ENCODE measurements around the gene ZMAT5. TPM values are rescaled to one million over a fixed set of nuclear protein-coding genes. Genes with fewer than 3 reads are reported as not detected.
"Not testable (repeated sequence)": the region's sequence is repeated elsewhere in the genome, so short reads cannot be mapped to it uniquely, and the experiment has no call there.

The ZMAT5 gene
- total RNA-seq, 4 donors from 2014 or later = 13.3 to 33.8 (median 23.1) TPM

- no peak overlapping the region for H3K27ac ChIP-seq (replicated peaks in 1 of 4)
- WGBS = 79% methylated on average over 7 of the region's 7 CpGs
- H3K9me3 ChIP-seq = no peaks in the 10 kb centered on the region
- TF ChIP-seq POLR2AphosphoS5 (IDR thresholded peaks at IDR 0.05) (no peak), POLR2A (IDR thresholded peaks at IDR 0.05; ENCODE audit: low read depth) (no peak), CTCF (IDR thresholded peaks at IDR 0.05) (no peak), EP300 (IDR thresholded peaks at IDR 0.05) (no peak)
- H3K27me3 ChIP-seq = no peaks in the 10 kb centered on the region
- no peak for DNase-seq (ENCODE audit: extremely low spot score)
- H3K4me1 ChIP-seq = peaks cover 0 to 5% (median 0%) of the 10 kb centered on the region in 4 donors
- H3K36me3 ChIP-seq = peaks cover 0 to 14% (median 11%) of the 10 kb centered on the region in 4 donors
- intact Hi-C loops (cut with DNase I) = no loop called here
- no peak overlapping the region for H3K4me3 ChIP-seq
These were observed 8.7 kb downstream of the ZMAT5 start for GRCh38 chr22:29758068-29758622.

- peaks cover 0 to 5% (median 0%) of the 10 kb centered on the region in 4 donors for H3K4me1 ChIP-seq
- TF ChIP-seq POLR2A (IDR thresholded peaks at IDR 0.05; ENCODE audit: low read depth) (no peak), CTCF (IDR thresholded peaks at IDR 0.05) (no peak), POLR2AphosphoS5 (IDR thresholded peaks at IDR 0.05) (no peak), EP300 (IDR thresholded peaks at IDR 0.05) (no peak)
- no peak overlapping the region for H3K27ac ChIP-seq (replicated peaks in 1 of 4)
- H3K4me3 ChIP-seq = no peak overlapping the region
- H3K27me3 ChIP-seq = no peaks in the 10 kb centered on the region
- peaks cover 0 to 20% (median 14%) of the 10 kb centered on the region in 4 donors for H3K36me3 ChIP-seq
- intact Hi-C loops (cut with DNase I) = no loop called here
- no peak for DNase-seq (ENCODE audit: extremely low spot score)
- no peaks in the 10 kb centered on the region for H3K9me3 ChIP-seq
- 93% methylated on average over 3 of the region's 3 CpGs for WGBS
These were observed 9.7 kb downstream of the ZMAT5 start for GRCh38 chr22:29757096-29757495.

GRCh38 chr22:29756341-29756740 lies 10.5 kb downstream of the ZMAT5 start:
- 81% methylated on average over 5 of the region's 7 CpGs for WGBS
- H3K4me1 ChIP-seq = peaks cover 0 to 5% (median 0%) of the 10 kb centered on the region in 4 donors
- DNase-seq (ENCODE audit: extremely low spot score) = no peak
- no peaks in the 10 kb centered on the region for H3K9me3 ChIP-seq
- TF ChIP-seq POLR2AphosphoS5 (IDR thresholded peaks at IDR 0.05) (no peak), CTCF (IDR thresholded peaks at IDR 0.05) (no peak), POLR2A (IDR thresholded peaks at IDR 0.05; ENCODE audit: low read depth) (no peak), EP300 (IDR thresholded peaks at IDR 0.05) (no peak)
- H3K27me3 ChIP-seq = no peaks in the 10 kb centered on the region
- no peak overlapping the region for H3K4me3 ChIP-seq
- H3K27ac ChIP-seq (replicated peaks in 1 of 4) = no peak overlapping the region
- intact Hi-C loops (cut with DNase I) = no loop called here
- H3K36me3 ChIP-seq = peaks cover 0 to 22% (median 14%) of the 10 kb centered on the region in 4 donors

GRCh38 chr22:29755889-29756288 lies 10.9 kb downstream of the ZMAT5 start:
- H3K27me3 ChIP-seq = no peaks in the 10 kb centered on the region

GRCh38 chr22:29754658-29755395 lies 12.0 kb downstream of the ZMAT5 start:
- DNase-seq (ENCODE audit: extremely low spot score); intact Hi-C loops (cut with DNase I); H3K9me3 ChIP-seq; H3K27ac ChIP-seq (replicated peaks in 1 of 4); H3K4me1 ChIP-seq; H3K4me3 ChIP-seq; H3K27me3 ChIP-seq: not testable (repeated sequence)
- WGBS = 85% methylated on average over 11 of the region's 11 CpGs
- H3K36me3 ChIP-seq = peaks cover 0 to 35% (median 22%) of the 10 kb centered on the region in 4 donors

More at GRCh38 chr22:29755889-29756288, 10.9 kb downstream of the ZMAT5 start:
- Histone ChIP-seq H3K36me3 (peaks cover 0 to 26% (median 14%) of the 10 kb centered on the region in 4 donors), H3K9me3 (no peaks in the 10 kb centered on the region), H3K27ac (replicated peaks in 1 of 4) (no peak overlapping the region), H3K4me1 (peaks cover 0 to 5% (median 0%) of the 10 kb centered on the region in 4 donors), H3K4me3 (no peak overlapping the region)
- intact Hi-C loops (cut with DNase I) = no loop called here
- WGBS = 88% methylated on average over 9 of the region's 9 CpGs
- no peak for DNase-seq (ENCODE audit: extremely low spot score)
- TF ChIP-seq CTCF (IDR thresholded peaks at IDR 0.05) (no peak), POLR2A (IDR thresholded peaks at IDR 0.05; ENCODE audit: low read depth) (no peak), POLR2AphosphoS5 (IDR thresholded peaks at IDR 0.05) (no peak), EP300 (IDR thresholded peaks at IDR 0.05) (no peak)

Data from esophagus muscularis mucosa (tissue), 4 donors.